ENCODE data around the gene RNF214. TPM values are rescaled to one million over a fixed set of nuclear protein-coding genes. Genes with fewer than 3 reads are reported as not detected.

The RNF214 gene
- total and polyA plus RNA-seq, 12 donors, result 7.3 to 33.5 (median 25.4) TPM

- DNase-seq (no peak), ATAC-seq (no peak)
- no peaks in the 10 kb centered on the region for H3K27me3 ChIP-seq
- TF ChIP-seq CTCF (IDR thresholded peaks at IDR 0.05), result no peak
- H3K4me3 ChIP-seq, result no peak overlapping the region
- no peak overlapping the region for H3K27ac ChIP-seq
- WGBS, 2 donors, result 50 to 73% methylated on average over 2 of the region's 2 CpGs
- peaks cover 0 to 20% (median 12%) of the 10 kb centered on the region in 9 donors for H3K4me1 ChIP-seq
- H3K36me3 ChIP-seq, result peaks cover 0 to 21% (median 0%) of the 10 kb centered on the region in 9 donors
- intact Hi-C loops (cut with DNase I), result no loop called here
- H3K9me3 ChIP-seq, result no peaks in the 10 kb centered on the region
Observed at GRCh38 chr11:117332843-117333242, 100.4 kb downstream of the RNF214 start.

GRCh38 chr11:117333917-117334316 lies 101.4 kb downstream of the RNF214 start:
- intact Hi-C loops (cut with DNase I), result no loop called here
- H3K4me1 ChIP-seq, result peaks cover 0 to 13% (median 5%) of the 10 kb centered on the region in 9 donors
- H3K4me3 ChIP-seq, result no peak overlapping the region
- WGBS, 2 donors, result 83 to 87% methylated on average over 9 of the region's 9 CpGs
- no peaks in the 10 kb centered on the region for H3K27me3 ChIP-seq
- DNase-seq, result no peak
- H3K9me3 ChIP-seq, result no peaks in the 10 kb centered on the region
- ATAC-seq, result no peak
- no peak overlapping the region for H3K27ac ChIP-seq
- peaks cover 0 to 32% (median 4%) of the 10 kb centered on the region in 9 donors for H3K36me3 ChIP-seq
- no peak for TF ChIP-seq CTCF (IDR thresholded peaks at IDR 0.05)

DNA sequence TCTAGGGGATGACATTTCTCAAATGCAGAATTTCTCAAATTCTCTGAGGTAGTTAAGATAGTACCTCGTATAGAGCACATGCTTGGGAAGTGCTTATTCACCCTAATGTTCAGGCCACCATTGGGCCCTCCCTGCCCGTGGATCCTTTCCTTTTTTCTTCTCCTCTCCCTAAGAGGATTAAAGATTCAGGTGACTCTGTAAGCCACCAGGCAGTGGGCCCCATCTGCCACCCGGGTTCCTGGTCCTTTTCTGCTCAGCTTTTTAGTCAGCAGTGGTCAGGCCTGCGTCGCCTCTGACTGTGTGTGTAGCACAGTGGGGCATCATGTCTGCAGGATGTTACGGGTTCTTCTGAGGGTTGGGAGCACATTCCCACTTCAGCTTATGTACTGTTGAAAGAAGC lies 102.4 kb downstream of the RNF214 start:
- Histone ChIP-seq H3K4me1 (peaks cover 0 to 4% (median 0%) of the 10 kb centered on the region in 9 donors), H3K4me3 (no peak overlapping the region), H3K9me3 (no peaks in the 10 kb centered on the region), H3K36me3 (peaks cover 0 to 42% (median 4%) of the 10 kb centered on the region in 9 donors), H3K27me3 (no peaks in the 10 kb centered on the region), H3K27ac (no peak overlapping the region)
- intact Hi-C loops (cut with DNase I), result no loop called here
- WGBS, 2 donors, result 86 to 93% methylated on average over 6 of the region's 6 CpGs
- ATAC-seq (no peak), DNase-seq (no peak)
- TF ChIP-seq CTCF (IDR thresholded peaks at IDR 0.05), result no peak

- DNase-seq (no peak), ATAC-seq (no peak)
- peaks cover 0 to 47% (median 4%) of the 10 kb centered on the region in 9 donors for H3K36me3 ChIP-seq
- H3K4me1 ChIP-seq, result peaks cover 0 to 4% (median 0%) of the 10 kb centered on the region in 9 donors
- H3K27ac ChIP-seq, result no peak overlapping the region
- no peaks in the 10 kb centered on the region for H3K27me3 ChIP-seq
- H3K9me3 ChIP-seq, result no peaks in the 10 kb centered on the region
- intact Hi-C loops (cut with DNase I), result no loop called here
- no peak for TF ChIP-seq CTCF (IDR thresholded peaks at IDR 0.05)
- no peak overlapping the region for H3K4me3 ChIP-seq
- 88 to 94% methylated on average over 5 of the region's 5 CpGs for WGBS, 2 donors
Observed at GRCh38 chr11:117335399-117335798, 102.9 kb downstream of the RNF214 start.

Other genes starting within 250 kb of the RNF214 start
- gene SIK3, start 134.2 kb upstream of the RNF214 start, total RNA-seq, result 10 to 100 TPM; 27.8 to 47.3 (median 39.3) TPM
- 10 to 100 TPM in 1 of 2 donors, 1 to 10 TPM in 1; 9.9 to 15.1 TPM for gene SIK3, start 134.2 kb upstream of the RNF214 start, polyA plus RNA-seq
- 10 to 100 TPM; 48.8 to 71.5 (median 64.2) TPM for gene PAFAH1B2, start 88.4 kb upstream of the RNF214 start, total RNA-seq
- gene PAFAH1B2, start 88.4 kb upstream of the RNF214 start, polyA plus RNA-seq, result 10 to 100 TPM; 18.7 to 21.6 TPM
- 10 to 100 TPM; 16.2 to 33.6 (median 22.0) TPM for gene SIDT2, start 53.9 kb upstream of the RNF214 start, total RNA-seq
- 10 to 100 TPM; 13.0 to 28.1 TPM for gene SIDT2, start 53.9 kb upstream of the RNF214 start, polyA plus RNA-seq
- gene TAGLN, start 33.3 kb upstream of the RNF214 start, total RNA-seq, result 100 to 1,000 TPM in 5 of 10 donors, 10 to 100 TPM in 5; 71.7 to 215 (median 99.9) TPM
- gene TAGLN, start 33.3 kb upstream of the RNF214 start, polyA plus RNA-seq, result 100 to 1,000 TPM; 319 to 883 TPM
- gene PCSK7, start 598 bp upstream of the RNF214 start, total RNA-seq, result 10 to 100 TPM; 20.5 to 33.6 (median 26.2) TPM
- gene PCSK7, start 598 bp upstream of the RNF214 start, polyA plus RNA-seq, result 10 to 100 TPM; 29.8 to 47.0 TPM
- 10 to 100 TPM in 8 of 10 donors, 1 to 10 TPM in 2; 8.5 to 16.9 (median 11.9) TPM for gene BACE1-AS, start 58.7 kb downstream of the RNF214 start, total RNA-seq
- gene BACE1-AS, start 58.7 kb downstream of the RNF214 start, polyA plus RNA-seq, result 10 to 100 TPM in 1 of 2 donors, 1 to 10 TPM in 1; 3.9 to 20.0 TPM
- 10 to 100 TPM; 10.8 to 18.7 (median 15.1) TPM for gene BACE1, start 83.6 kb downstream of the RNF214 start, total RNA-seq
- 1 to 10 TPM; 4.6 to 7.8 TPM for gene BACE1, start 83.6 kb downstream of the RNF214 start, polyA plus RNA-seq
- gene CEP164, start 95.2 kb downstream of the RNF214 start, total RNA-seq, result 1 to 10 TPM; 3.5 to 10.0 (median 6.6) TPM
- gene CEP164, start 95.2 kb downstream of the RNF214 start, polyA plus RNA-seq, result 10 to 100 TPM in 1 of 2 donors, 1 to 10 TPM in 1; 3.8 to 17.9 TPM

All from heart right ventricle (tissue), 16 donors.